ENCODE measurements around the gene RNU6-1.

Gene RNU6-1

GRCh38 chr15:67801926-67802914, 37.6 kb downstream of the RNU6-1 start:
- DNase-seq (ENCODE audit: low read depth in 2 of 2) = no peak

- DNase-seq (ENCODE audit: low read depth in 2 of 2) = no peak
Measured at GRCh38 chr15:67801142-67801541, 38.7 kb downstream of the RNU6-1 start.

GRCh38 chr15:67799801-67800205, 40.0 kb downstream of the RNU6-1 start:
- no peak for DNase-seq (ENCODE audit: low read depth in 2 of 2)

GRCh38 chr15:67796196-67797127, 43.4 kb downstream of the RNU6-1 start:
- no peak for DNase-seq (ENCODE audit: low read depth in 2 of 2)

- peak; percentile 44 to 51 for DNase-seq (ENCODE audit: low read depth in 2 of 2)
Measured at GRCh38 chr15:67794832-67795574, 44.8 kb downstream of the RNU6-1 start.

GRCh38 chr15:67792250-67792942, 47.4 kb downstream of the RNU6-1 start:
- DNase-seq (ENCODE audit: low read depth in 2 of 2) = no peak

- DNase-seq (ENCODE audit: low read depth in 2 of 2) = no peak
Measured at GRCh38 chr15:67790610-67791319, 49.1 kb downstream of the RNU6-1 start.
